Ovary (tissue), 3 donors: ENCODE results near the gene FBXL2.

Source experiments
- EP300 ChIP-seq: sonication (generic); formaldehyde crosslinking; IDR thresholded peaks from one replicate; pipeline ENCODE4 v1.6.1; 2017; ENCODE audit warnings: antibody characterized with exemption
- POLR2A ChIP-seq: fragments of 450-650 bp; IDR thresholded peaks from one replicate; pipeline ENCODE4 v1.6.1; 2017; ENCODE audit warnings: antibody characterized with exemption, mild to moderate bottlenecking, moderate library complexity
- TF ChIP-seq, protein P1 (sequence below), 3 donors: fragments of 450-650 bp in 2 of 3; fragments of 200-600 bp in 1 of 3; IDR thresholded peaks; one replicate each; pipeline versions ENCODE4 v1.5.1 to v1.8.0; 2016 to 2022; ENCODE audit warnings: antibody characterized with exemption in 3 of 3, mild to moderate bottlenecking in 1 of 3
- donor health status: DM: no; HTN: no; CAD: no.

DNA sequence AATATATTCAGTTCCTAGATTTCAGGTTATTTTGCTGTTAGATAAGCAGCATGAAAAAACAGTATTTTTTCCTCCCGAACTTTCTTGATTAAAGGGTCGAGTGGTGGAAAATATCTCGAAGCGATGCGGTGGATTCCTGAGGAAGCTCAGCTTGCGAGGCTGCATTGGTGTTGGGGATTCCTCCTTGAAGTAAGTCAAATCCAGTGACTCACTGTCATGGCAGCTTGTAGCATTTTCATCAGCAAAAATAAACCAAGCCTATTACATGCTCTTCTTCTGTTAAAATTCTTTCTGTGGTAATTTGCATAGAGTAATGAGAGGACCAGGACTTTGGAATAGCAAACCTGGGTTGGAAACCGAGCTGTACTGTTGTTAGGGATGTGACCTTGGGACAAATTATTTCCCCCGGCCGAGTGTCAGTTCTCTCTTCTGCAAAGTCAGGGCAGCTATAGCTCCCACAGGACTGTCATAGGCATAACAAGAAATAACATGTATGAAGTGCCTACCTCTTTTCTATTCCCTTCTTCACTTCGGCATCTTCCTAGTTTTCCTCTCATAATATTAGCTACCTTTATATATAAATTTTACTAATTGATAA, 87.4 kb downstream of the FBXL2 start:
- TF ChIP-seq EP300 (no peak), POLR2A (no peak)
- TF ChIP-seq, protein P1, sequence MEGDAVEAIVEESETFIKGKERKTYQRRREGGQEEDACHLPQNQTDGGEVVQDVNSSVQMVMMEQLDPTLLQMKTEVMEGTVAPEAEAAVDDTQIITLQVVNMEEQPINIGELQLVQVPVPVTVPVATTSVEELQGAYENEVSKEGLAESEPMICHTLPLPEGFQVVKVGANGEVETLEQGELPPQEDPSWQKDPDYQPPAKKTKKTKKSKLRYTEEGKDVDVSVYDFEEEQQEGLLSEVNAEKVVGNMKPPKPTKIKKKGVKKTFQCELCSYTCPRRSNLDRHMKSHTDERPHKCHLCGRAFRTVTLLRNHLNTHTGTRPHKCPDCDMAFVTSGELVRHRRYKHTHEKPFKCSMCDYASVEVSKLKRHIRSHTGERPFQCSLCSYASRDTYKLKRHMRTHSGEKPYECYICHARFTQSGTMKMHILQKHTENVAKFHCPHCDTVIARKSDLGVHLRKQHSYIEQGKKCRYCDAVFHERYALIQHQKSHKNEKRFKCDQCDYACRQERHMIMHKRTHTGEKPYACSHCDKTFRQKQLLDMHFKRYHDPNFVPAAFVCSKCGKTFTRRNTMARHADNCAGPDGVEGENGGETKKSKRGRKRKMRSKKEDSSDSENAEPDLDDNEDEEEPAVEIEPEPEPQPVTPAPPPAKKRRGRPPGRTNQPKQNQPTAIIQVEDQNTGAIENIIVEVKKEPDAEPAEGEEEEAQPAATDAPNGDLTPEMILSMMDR (IDR thresholded peaks at IDR 0.05), result no peak
